ENCODE data around the gene PAIP1. TPM values are rescaled to one million over a fixed set of nuclear protein-coding genes. Genes with fewer than 3 reads are reported as not detected.
"Not testable (repeated sequence)": the region's sequence is repeated elsewhere in the genome, so short reads cannot be mapped to it uniquely, and the experiment has no call there.

Gene PAIP1
- total and polyA plus RNA-seq, 5 donors, result 68.4 to 108 (median 99.7) TPM

GRCh38 chr5:43515678-43516048 lies 41.2 kb downstream of the PAIP1 start:
- H3K9me3 ChIP-seq (ENCODE audit: control insufficient read depth, low read length), result no peaks in the 10 kb centered on the region
- 36% methylated on average over 1 of the region's 1 CpG for WGBS
- ATAC-seq (no peak), DNase-seq (no peak)
- intact Hi-C loops (cut with DNase I), result loop anchor here in 1 of 4 donors (10.0 kb wide), 1 partner anchor 201 kb away; the partner anchor contains the start of gene HMGCS1
- peak overlapping the region; percentile 46 for H3K27ac ChIP-seq (ENCODE audit: low read length)
- peaks cover 3% of the 10 kb centered on the region for H3K4me1 ChIP-seq (ENCODE audit: control insufficient read depth, insufficient read depth, low read length)
- no peaks in the 10 kb centered on the region for H3K27me3 ChIP-seq (ENCODE audit: control insufficient read depth, insufficient read depth)
- H3K4me3 ChIP-seq (ENCODE audit: low read length), result peak overlapping the region; percentile 97

- Histone ChIP-seq H3K4me3 (ENCODE audit: low read length) (peak within 1 kb of the TSS; percentile 97), H3K27ac (ENCODE audit: low read length) (peak within 1 kb of the TSS; percentile 91), H3K4me1 (ENCODE audit: control insufficient read depth, insufficient read depth, low read length) (peaks cover 3% of the 10 kb centered on the region), H3K9me3 (ENCODE audit: control insufficient read depth, low read length) (no peaks in the 10 kb centered on the region), H3K27me3 (ENCODE audit: control insufficient read depth, insufficient read depth) (no peaks in the 10 kb centered on the region)
- WGBS, result under 1% methylated on average over 35 of the region's 35 CpGs
- intact Hi-C loops (cut with DNase I), result loop anchor here in 1 of 4 donors (10.0 kb wide), 1 partner anchor 200 kb away; the partner anchor contains the start of gene HMGCS1
- DNase-seq (peak; percentile 96 to 98 (median 98)), ATAC-seq (peak; percentile 100)
Observed at GRCh38 chr5:43514816-43515677, 41.8 kb downstream of the PAIP1 start, which contains the start of gene C5orf34. TSS of gene C5orf34 (minus strand) at chr5:43515148. CDS start at chr5:43509339, 5,809 bp downstream.

- no peaks in the 10 kb centered on the region for H3K27me3 ChIP-seq (ENCODE audit: control insufficient read depth, insufficient read depth)
- ATAC-seq (peak in 1 of 2 donors; percentile 13), DNase-seq (no peak)
- peaks cover 3% of the 10 kb centered on the region for H3K4me1 ChIP-seq (ENCODE audit: control insufficient read depth, insufficient read depth, low read length)
- peak overlapping the region; percentile 86 for H3K27ac ChIP-seq (ENCODE audit: low read length)
- no peaks in the 10 kb centered on the region for H3K9me3 ChIP-seq (ENCODE audit: control insufficient read depth, low read length)
- H3K4me3 ChIP-seq (ENCODE audit: low read length), result peak overlapping the region; percentile 97
- WGBS, result 2% methylated on average over 6 of the region's 6 CpGs
- intact Hi-C loops (cut with DNase I), result loop anchor here in 1 of 4 donors (10.0 kb wide), 1 partner anchor 200 kb away; the partner anchor contains the start of gene HMGCS1
Observed at GRCh38 chr5:43514471-43514815, 42.4 kb downstream of the PAIP1 start.

GRCh38 chr5:43514025-43514424 lies 42.9 kb downstream of the PAIP1 start:
- WGBS, result 15% methylated on average over 4 of the region's 4 CpGs
- ATAC-seq (no peak), DNase-seq (no peak)
- H3K27me3 ChIP-seq (ENCODE audit: control insufficient read depth, insufficient read depth), result no peaks in the 10 kb centered on the region
- H3K27ac ChIP-seq (ENCODE audit: low read length), result no peak overlapping the region
- no peaks in the 10 kb centered on the region for H3K9me3 ChIP-seq (ENCODE audit: control insufficient read depth, low read length)
- peaks cover 3% of the 10 kb centered on the region for H3K4me1 ChIP-seq (ENCODE audit: control insufficient read depth, insufficient read depth, low read length)
- H3K4me3 ChIP-seq (ENCODE audit: low read length), result peak overlapping the region; percentile 97
- intact Hi-C loops (cut with DNase I), result loop anchor here in 1 of 4 donors (10.0 kb wide), 1 partner anchor 199 kb away; the partner anchor contains the start of gene HMGCS1

GRCh38 chr5:43511062-43511461 lies 45.8 kb downstream of the PAIP1 start:
- WGBS, result 91% methylated on average over 35 of the region's 36 CpGs
- not testable (repeated sequence) for H3K4me1 ChIP-seq (ENCODE audit: control insufficient read depth, insufficient read depth, low read length); H3K27ac ChIP-seq (ENCODE audit: low read length); ATAC-seq; H3K27me3 ChIP-seq (ENCODE audit: control insufficient read depth, insufficient read depth); H3K4me3 ChIP-seq (ENCODE audit: low read length); H3K9me3 ChIP-seq (ENCODE audit: control insufficient read depth, low read length)
- intact Hi-C loops (cut with DNase I), result loop anchor here in 1 of 4 donors (10.0 kb wide), 1 partner anchor 196 kb away; the partner anchor contains the start of gene HMGCS1
- DNase-seq, result peak in 2 of 3 donors; percentile 44 to 58

GRCh38 chr5:43498581-43498980 lies 58.3 kb downstream of the PAIP1 start:
- DNase-seq (no peak), ATAC-seq (no peak)
- WGBS, result 94% methylated on average over 2 of the region's 2 CpGs
- H3K4me3 ChIP-seq (ENCODE audit: low read length), result no peak overlapping the region
- no peak overlapping the region for H3K27ac ChIP-seq (ENCODE audit: low read length)
- intact Hi-C loops (cut with DNase I), result no loop called here
- H3K27me3 ChIP-seq (ENCODE audit: control insufficient read depth, insufficient read depth), result no peaks in the 10 kb centered on the region
- H3K9me3 ChIP-seq (ENCODE audit: control insufficient read depth, low read length), result no peaks in the 10 kb centered on the region
- H3K4me1 ChIP-seq (ENCODE audit: control insufficient read depth, insufficient read depth, low read length), result no peaks in the 10 kb centered on the region

GRCh38 chr5:43497311-43498104 lies 59.4 kb downstream of the PAIP1 start:
- H3K4me1 ChIP-seq (ENCODE audit: control insufficient read depth, insufficient read depth, low read length), result no peaks in the 10 kb centered on the region
- H3K4me3 ChIP-seq (ENCODE audit: low read length), result no peak overlapping the region
- intact Hi-C loops (cut with DNase I), result no loop called here
- no peak for DNase-seq
- no peak for ATAC-seq
- H3K27ac ChIP-seq (ENCODE audit: low read length), result no peak overlapping the region
- H3K27me3 ChIP-seq (ENCODE audit: control insufficient read depth, insufficient read depth), result no peaks in the 10 kb centered on the region
- no peaks in the 10 kb centered on the region for H3K9me3 ChIP-seq (ENCODE audit: control insufficient read depth, low read length)
- WGBS, result 84% methylated on average over 5 of the region's 5 CpGs

- intact Hi-C loops (cut with DNase I), result no loop called here
- H3K4me1 ChIP-seq (ENCODE audit: control insufficient read depth, insufficient read depth, low read length), result no peaks in the 10 kb centered on the region
- no peaks in the 10 kb centered on the region for H3K9me3 ChIP-seq (ENCODE audit: control insufficient read depth, low read length)
- no peaks in the 10 kb centered on the region for H3K27me3 ChIP-seq (ENCODE audit: control insufficient read depth, insufficient read depth)
- no peak for DNase-seq
- ATAC-seq, result no peak
- WGBS, result 97% methylated on average over 1 of the region's 1 CpG
- H3K27ac ChIP-seq (ENCODE audit: low read length), result no peak overlapping the region
- H3K4me3 ChIP-seq (ENCODE audit: low read length), result no peak overlapping the region
Observed at GRCh38 chr5:43491326-43491725, 65.6 kb downstream of the PAIP1 start.

GRCh38 chr5:43486353-43486752 lies 70.5 kb downstream of the PAIP1 start:
- no peaks in the 10 kb centered on the region for H3K9me3 ChIP-seq (ENCODE audit: control insufficient read depth, low read length)
- H3K27me3 ChIP-seq (ENCODE audit: control insufficient read depth, insufficient read depth), result no peaks in the 10 kb centered on the region
- 88% methylated on average over 3 of the region's 3 CpGs for WGBS
- DNase-seq, result no peak
- H3K4me1 ChIP-seq (ENCODE audit: control insufficient read depth, insufficient read depth, low read length), result no peaks in the 10 kb centered on the region
- ATAC-seq, result no peak
- no peak overlapping the region for H3K4me3 ChIP-seq (ENCODE audit: low read length)
- intact Hi-C loops (cut with DNase I), result no loop called here
- H3K27ac ChIP-seq (ENCODE audit: low read length), result no peak overlapping the region

GRCh38 chr5:43485406-43485805 lies 71.5 kb downstream of the PAIP1 start:
- intact Hi-C loops (cut with DNase I), result no loop called here

More at GRCh38 chr5:43485406-43485805, 71.5 kb downstream of the PAIP1 start:
- ATAC-seq (no peak), DNase-seq (no peak)
- H3K9me3 ChIP-seq (ENCODE audit: control insufficient read depth, low read length), result no peaks in the 10 kb centered on the region
- H3K4me1 ChIP-seq (ENCODE audit: control insufficient read depth, insufficient read depth, low read length), result no peaks in the 10 kb centered on the region
- WGBS, result 93% methylated on average over 2 of the region's 2 CpGs
- H3K27ac ChIP-seq (ENCODE audit: low read length), result peak overlapping the region; percentile 19
- no peak overlapping the region for H3K4me3 ChIP-seq (ENCODE audit: low read length)
- no peaks in the 10 kb centered on the region for H3K27me3 ChIP-seq (ENCODE audit: control insufficient read depth, insufficient read depth)

All from right cardiac atrium (tissue), 5 donors.